MM.1S (cell line): ENCODE measurements around the gene DMBX1.

Experiments
- DNase-seq: peaks from one replicate; pipeline ENCODE4 v3.0.0-alpha.2; 2015
- H2AFZ ChIP-seq: fragments of 300-600 bp; sonication (generic); 2 replicates; pipeline ENCODE4 v1.6.0; 2016; ENCODE audit warnings: antibody characterized with exemption, low read length
- H3F3A ChIP-seq: fragments of 300-600 bp; sonication (generic); 2 replicates; pipeline ENCODE4 v1.6.1; 2016; ENCODE audit warnings: mild to moderate bottlenecking, antibody characterized with exemption, low read length, moderate library complexity, mixed read lengths; ENCODE audit not compliant: insufficient read depth
- H3K27ac ChIP-seq: fragments of 300-600 bp; sonication (generic); 2 replicates; pipeline ENCODE4 v1.5.1; 2016; ENCODE audit warnings: mild to moderate bottlenecking, low read length
- H3K27me3 ChIP-seq: fragments of 300-600 bp; sonication (generic); replicated peaks from 2 replicates; pipeline ENCODE4 v1.6.0; 2016; ENCODE audit warnings: low read length; ENCODE audit not compliant: insufficient read depth
- H3K36me3 ChIP-seq: fragments of 300-600 bp; sonication (generic); replicated peaks from 2 replicates; pipeline ENCODE4 v1.6.1; 2016; ENCODE audit warnings: mild to moderate bottlenecking, low read length, mixed read lengths; ENCODE audit not compliant: insufficient read depth
- H3K4me1 ChIP-seq: fragments of 300-600 bp; sonication (generic); 2 replicates; pipeline ENCODE4 v1.6.1; 2016; ENCODE audit warnings: low read length, mixed read lengths
- H3K4me2 ChIP-seq: fragments of 300-600 bp; sonication (generic); 2 replicates; pipeline ENCODE4 v1.6.0; 2016; ENCODE audit warnings: low read depth, low read length
- H3K4me3 ChIP-seq: fragments of 300-600 bp; sonication (generic); 2 replicates; pipeline ENCODE4 v1.5.1; 2016; ENCODE audit warnings: low read length, mixed read lengths
- H3K79me2 ChIP-seq: fragments of 300-600 bp; sonication (generic); 2 replicates; pipeline ENCODE4 v1.6.1; 2016; ENCODE audit warnings: mixed run types, low read length, mixed read lengths
- H3K9ac ChIP-seq: fragments of 300-600 bp; sonication (generic); 2 replicates; pipeline ENCODE4 v1.6.1; 2016; ENCODE audit warnings: low read length, mixed read lengths
- H3K9me2 ChIP-seq: fragments of 300-600 bp; sonication (generic); replicated peaks from 2 replicates; pipeline ENCODE4 v1.6.1; 2016; ENCODE audit warnings: mild to moderate bottlenecking, low read length, mixed read lengths; ENCODE audit not compliant: insufficient read depth
- H3K9me3 ChIP-seq: fragments of 300-600 bp; sonication (generic); replicated peaks from 2 replicates; pipeline ENCODE4 v1.6.1; 2016; ENCODE audit warnings: mild to moderate bottlenecking, low read length, mixed read lengths; ENCODE audit not compliant: insufficient read depth
- H4K20me1 ChIP-seq: fragments of 300-600 bp; sonication (generic); 2 replicates; pipeline ENCODE4 v1.6.1; 2016; ENCODE audit warnings: mild to moderate bottlenecking, low read length, moderate library complexity, mixed read lengths; ENCODE audit not compliant: insufficient read depth
- CTCF ChIP-seq: fragments of 300-600 bp; sonication (generic); IDR thresholded peaks from 2 replicates; pipeline ENCODE4 v1.5.1; 2016; ENCODE audit warnings: antibody characterized with exemption, low read length, mixed read lengths
- EZH2 ChIP-seq: fragments of 300-600 bp; sonication (generic); optimal IDR thresholded peaks from 2 replicates; pipeline ENCODE3; 2017; ENCODE audit warnings: low read depth, mild to moderate bottlenecking, antibody characterized with exemption, low read length, mixed read lengths
- EZH2phosphoT487 ChIP-seq: fragments of 300-600 bp; sonication (generic); IDR thresholded peaks from 2 replicates; pipeline ENCODE4 v1.6.1; 2018; ENCODE audit warnings: antibody characterized with exemption, low read length

Gene DMBX1

GRCh38 chr1:46515576-46515975 is 25.9 kb downstream of the DMBX1 start:
- H3K4me1 ChIP-seq, result peaks cover 6% of the 10 kb centered on the region; the same call in 1 of the 2 replicates
- DNase-seq, result no peak
- TF ChIP-seq EZH2phosphoT487 (no peak), EZH2 (no peak), CTCF (no peak)
- no peak overlapping the region for H3K4me3 ChIP-seq
- peaks cover 23% of the 10 kb centered on the region for H3K27me3 ChIP-seq
- H2AFZ ChIP-seq, result no peak overlapping the region
- no peak overlapping the region for H3K4me2 ChIP-seq
- H3K36me3 ChIP-seq, result no peaks in the 10 kb centered on the region
- H3F3A ChIP-seq, result no peaks in the 10 kb centered on the region
- H3K79me2 ChIP-seq, result no peaks in the 10 kb centered on the region
- no peaks in the 10 kb centered on the region for H3K9me2 ChIP-seq
- no peak overlapping the region for H3K27ac ChIP-seq
- no peak overlapping the region for H3K9ac ChIP-seq
- H4K20me1 ChIP-seq, result no peaks in the 10 kb centered on the region
- no peaks in the 10 kb centered on the region for H3K9me3 ChIP-seq

GRCh38 chr1:46516200-46516950 is 26.7 kb downstream of the DMBX1 start:
- H3K79me2 ChIP-seq, result no peaks in the 10 kb centered on the region
- H3K9me3 ChIP-seq, result no peaks in the 10 kb centered on the region
- DNase-seq, result no peak
- no peak overlapping the region for H3K27ac ChIP-seq
- peaks cover 6% of the 10 kb centered on the region; the same call in 1 of the 2 replicates for H3K4me1 ChIP-seq
- TF ChIP-seq EZH2 (no peak), EZH2phosphoT487 (no peak), CTCF (no peak)
- H3K4me2 ChIP-seq, result peak overlapping the region; percentile 7
- H3K4me3 ChIP-seq, result no peak overlapping the region
- H3F3A ChIP-seq, result no peaks in the 10 kb centered on the region
- H3K36me3 ChIP-seq, result no peaks in the 10 kb centered on the region
- H3K9me2 ChIP-seq, result no peaks in the 10 kb centered on the region
- peaks cover 23% of the 10 kb centered on the region for H3K27me3 ChIP-seq
- H3K9ac ChIP-seq, result no peak overlapping the region
- H4K20me1 ChIP-seq, result no peaks in the 10 kb centered on the region
- no peak overlapping the region for H2AFZ ChIP-seq

- H3K9ac ChIP-seq, result no peak overlapping the region
- no peaks in the 10 kb centered on the region for H3K9me3 ChIP-seq
- H3K36me3 ChIP-seq, result no peaks in the 10 kb centered on the region
- no peak overlapping the region for H3K4me3 ChIP-seq
- peak overlapping the region; percentile 7; the same call in 1 of the 2 replicates for H3K4me2 ChIP-seq
- no peaks in the 10 kb centered on the region for H3K79me2 ChIP-seq
- peak overlapping the region; percentile 33; the same call in 1 of the 2 replicates for H2AFZ ChIP-seq
- peak; percentile 61 for DNase-seq
- peaks cover 16% of the 10 kb centered on the region for H3K27me3 ChIP-seq
- peaks cover 6% of the 10 kb centered on the region; the same call in 1 of the 2 replicates for H3K4me1 ChIP-seq
- H4K20me1 ChIP-seq, result no peaks in the 10 kb centered on the region
- TF ChIP-seq EZH2phosphoT487 (no peak), EZH2 (no peak), CTCF (no peak)
- H3F3A ChIP-seq, result no peaks in the 10 kb centered on the region
- H3K9me2 ChIP-seq, result no peaks in the 10 kb centered on the region
- H3K27ac ChIP-seq, result no peak overlapping the region
These were observed 27.5 kb downstream of the DMBX1 start for GRCh38 chr1:46517010-46517600.
